Omental fat pad (tissue), 4 donors: ENCODE data around the gene DGKD. TPM values are rescaled to one million over a fixed set of nuclear protein-coding genes. Genes with fewer than 3 reads are reported as not detected.
"Not testable (repeated sequence)": the region's sequence is repeated elsewhere in the genome, so short reads cannot be mapped to it uniquely, and the experiment has no call there.

Experiments used
- ATAC-seq: fragments of 150-250 bp; one replicate; pipeline ENCODE4 v1.9.1; 2016; ENCODE audit warnings: mild to moderate bottlenecking, moderate library complexity; ENCODE audit not compliant: low FRiP score
- DNase-seq: peaks from one replicate; pipeline ENCODE4 v3.0.0-alpha.2; 2019; ENCODE audit warnings: low spot score
- total RNA-seq, 4 donors: library from RNA; depleted of rRNA; stranded (reverse); fragments of >200 nt; gene quantifications; one replicate each; pipeline ENCODE4 v1.1.0, GENCODE V29; 2016
- TF ChIP-seq, protein P1 (sequence below), 3 donors: fragments of 450-650 bp; IDR thresholded peaks; one replicate each; pipeline ENCODE4 v1.5.1; 2016 to 2017; ENCODE audit warnings: antibody characterized with exemption in 3 of 3, mild to moderate bottlenecking in 3 of 3, moderate library complexity in 2 of 3

The DGKD gene
- total RNA-seq, 4 donors from 2014 or later = 15.3 to 37.5 (median 22.9) TPM

DNA sequence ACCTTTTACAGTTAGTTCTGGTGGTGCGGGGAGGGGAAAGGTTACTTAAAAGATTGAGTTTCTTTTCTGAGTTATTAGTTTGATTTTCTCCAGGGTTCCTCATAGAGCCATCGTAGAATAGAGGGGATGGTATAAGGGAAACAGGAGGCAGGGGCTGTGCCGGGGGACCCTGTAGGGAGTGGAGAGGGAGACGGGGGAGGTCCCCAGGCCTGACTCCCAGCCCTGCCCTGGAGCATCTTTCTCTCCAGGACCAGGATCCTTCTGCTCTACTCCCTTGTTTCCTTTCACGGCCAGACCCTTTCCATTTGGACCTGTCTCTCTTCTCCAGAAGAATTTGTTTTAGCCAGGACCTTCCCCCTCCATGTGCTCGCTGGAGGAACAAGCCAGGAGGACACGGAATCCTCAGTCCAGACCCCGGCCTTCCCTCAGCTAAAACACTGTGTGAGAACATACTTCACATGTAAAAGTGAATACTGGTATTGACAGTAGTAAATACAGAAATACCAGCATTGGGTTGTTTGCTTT, 35.4 kb downstream of the DGKD start:
- DNase-seq (no peak), ATAC-seq (no peak)
- TF ChIP-seq, protein P1, sequence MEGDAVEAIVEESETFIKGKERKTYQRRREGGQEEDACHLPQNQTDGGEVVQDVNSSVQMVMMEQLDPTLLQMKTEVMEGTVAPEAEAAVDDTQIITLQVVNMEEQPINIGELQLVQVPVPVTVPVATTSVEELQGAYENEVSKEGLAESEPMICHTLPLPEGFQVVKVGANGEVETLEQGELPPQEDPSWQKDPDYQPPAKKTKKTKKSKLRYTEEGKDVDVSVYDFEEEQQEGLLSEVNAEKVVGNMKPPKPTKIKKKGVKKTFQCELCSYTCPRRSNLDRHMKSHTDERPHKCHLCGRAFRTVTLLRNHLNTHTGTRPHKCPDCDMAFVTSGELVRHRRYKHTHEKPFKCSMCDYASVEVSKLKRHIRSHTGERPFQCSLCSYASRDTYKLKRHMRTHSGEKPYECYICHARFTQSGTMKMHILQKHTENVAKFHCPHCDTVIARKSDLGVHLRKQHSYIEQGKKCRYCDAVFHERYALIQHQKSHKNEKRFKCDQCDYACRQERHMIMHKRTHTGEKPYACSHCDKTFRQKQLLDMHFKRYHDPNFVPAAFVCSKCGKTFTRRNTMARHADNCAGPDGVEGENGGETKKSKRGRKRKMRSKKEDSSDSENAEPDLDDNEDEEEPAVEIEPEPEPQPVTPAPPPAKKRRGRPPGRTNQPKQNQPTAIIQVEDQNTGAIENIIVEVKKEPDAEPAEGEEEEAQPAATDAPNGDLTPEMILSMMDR (IDR thresholded peaks at IDR 0.05) = no peak

GRCh38 chr2:233395687-233396086, 41.4 kb downstream of the DGKD start:
- DNase-seq (no peak), ATAC-seq (no peak)
- TF ChIP-seq, protein P1 (IDR thresholded peaks at IDR 0.05) = no peak

GRCh38 chr2:233396726-233397665, 42.7 kb downstream of the DGKD start:
- not testable (repeated sequence) for DNase-seq, ATAC-seq

DNA sequence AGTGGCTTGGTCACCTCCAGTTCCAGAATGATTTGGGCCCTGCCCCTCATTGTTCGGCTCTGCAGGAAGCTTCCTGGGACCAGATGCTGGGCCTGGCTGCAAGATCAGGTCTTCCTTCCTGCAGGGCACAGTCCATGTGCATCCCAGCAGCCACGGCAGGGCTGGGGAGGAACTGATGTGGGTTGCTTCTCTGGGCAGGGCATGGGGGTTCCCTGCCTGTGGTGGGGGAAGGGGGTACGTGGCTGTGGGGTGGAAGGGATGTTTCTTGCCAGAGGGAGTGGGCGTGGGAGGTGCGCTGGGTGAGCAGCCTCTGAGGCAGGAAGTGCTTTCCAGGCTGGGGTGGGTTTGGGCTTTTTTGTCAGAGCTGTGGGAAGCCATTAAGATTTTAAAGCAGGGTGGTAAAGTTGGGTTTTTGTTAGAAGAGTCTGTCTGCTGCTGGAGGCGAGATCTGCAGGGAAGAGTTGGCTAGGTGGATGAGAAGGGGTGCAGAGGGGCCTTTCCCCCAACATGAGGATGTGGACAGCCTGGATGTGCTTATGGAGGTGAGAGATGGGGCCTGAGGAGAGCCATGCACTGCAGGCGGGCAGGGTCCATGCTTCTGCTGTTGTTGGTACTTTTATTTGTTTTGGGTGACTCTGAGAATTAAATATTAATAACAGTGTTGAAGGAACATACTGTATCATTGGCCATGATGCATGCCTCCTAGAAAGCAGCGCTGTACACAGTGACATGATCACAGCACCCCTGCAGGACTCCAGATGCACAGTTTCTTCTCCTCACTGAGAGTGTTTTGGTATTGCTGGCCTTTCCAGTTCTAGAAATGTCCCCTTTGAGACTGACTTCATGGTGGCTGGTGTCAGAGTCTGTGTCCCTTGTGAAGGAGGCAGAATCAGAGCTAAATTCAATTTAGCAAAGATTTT, 45.3 kb downstream of the DGKD start:
- no peak for ATAC-seq
- TF ChIP-seq, protein P1 (IDR thresholded peaks at IDR 0.05) = no peak

GRCh38 chr2:233400341-233400740, 46.0 kb downstream of the DGKD start:
- ATAC-seq = peak; percentile 42
- no peak for DNase-seq
- TF ChIP-seq, protein P1 (IDR thresholded peaks at IDR 0.05) = no peak

More for the DNA sequence above, 45.3 kb downstream of the DGKD start:
- no peak for DNase-seq

- TF ChIP-seq, protein P1 (IDR thresholded peaks at IDR 0.05) = no peak
- no peak for ATAC-seq
- DNase-seq = no peak
Observed at GRCh38 chr2:233400961-233401360, 46.7 kb downstream of the DGKD start.

- no peak for ATAC-seq
- DNase-seq = no peak
- TF ChIP-seq, protein P1 (IDR thresholded peaks at IDR 0.05) = no peak
Observed at GRCh38 chr2:233402346-233402745, 48.1 kb downstream of the DGKD start.
